Calu3 (cell line): ENCODE results near the gene GTPBP4. TPM values are rescaled to one million over a fixed set of nuclear protein-coding genes. Genes with fewer than 3 reads are reported as not detected.

Experiments used
- BruUV-seq: library from RNA; stranded (reverse); fragments of 400-500 nt; replicated peaks from 2 replicates; lab custom pipeline; 2021; lab: Mats Ljungman, UMichigan
- CTCF ChIA-PET: fragments of 300-600 bp; sonication (Branson Sonifier 250); formaldehyde crosslinking; loops from one replicate; lab custom pipeline; 2022; ENCODE audit warnings: antibody characterized with exemption; lab: Charles Lee
- DNase-seq: peaks from one replicate; pipeline ENCODE4 v3.0.0; 2022
- H3K27ac Mint-ChIP-seq: one replicate; pipeline ENCODE4 v1.8.0; 2022; ENCODE audit warnings: mixed read lengths; ENCODE audit not compliant: unreplicated experiment
- H3K27me3 Mint-ChIP-seq: one replicate; pipeline ENCODE4 v1.8.0; 2022; ENCODE audit warnings: mixed read lengths; ENCODE audit not compliant: unreplicated experiment
- H3K36me3 Mint-ChIP-seq: one replicate; pipeline ENCODE4 v1.8.0; 2022; ENCODE audit warnings: mild to moderate bottlenecking, moderate library complexity, mixed read lengths; ENCODE audit not compliant: insufficient read depth, unreplicated experiment
- H3K4me1 Mint-ChIP-seq: one replicate; pipeline ENCODE4 v1.8.0; 2022; ENCODE audit warnings: mild to moderate bottlenecking, low read depth, mixed read lengths; ENCODE audit not compliant: unreplicated experiment
- H3K4me3 Mint-ChIP-seq: one replicate; pipeline ENCODE4 v1.8.0; 2022; ENCODE audit warnings: mild to moderate bottlenecking, low read depth, moderate library complexity, mixed read lengths; ENCODE audit not compliant: unreplicated experiment
- H3K9me3 Mint-ChIP-seq: one replicate; pipeline ENCODE4 v1.8.0; 2022; ENCODE audit warnings: low read depth, mixed read lengths; ENCODE audit not compliant: unreplicated experiment
- intact Hi-C: fragments of 100-400 bp; cut with micrococcal nuclease; formaldehyde crosslinking; loops from one replicate; pipeline ENCODE4 v1.10.0; 2022; ENCODE audit not compliant: unreplicated experiment
- total RNA-seq: library from RNA; stranded (reverse); gene quantifications from 2 replicates; pipeline ENCODE4 v1.2.3, GENCODE V29; 2022
- TF ChIP-seq, protein P1 (sequence below): fragments of 200-600 bp; IDR thresholded peaks from one replicate; pipeline ENCODE4 v1.8.0; 2022; ENCODE audit warnings: antibody characterized with exemption; ENCODE audit not compliant: unreplicated experiment

Gene GTPBP4
- total RNA-seq, 1 experiment from 2014 or later, result 123 TPM

DNA sequence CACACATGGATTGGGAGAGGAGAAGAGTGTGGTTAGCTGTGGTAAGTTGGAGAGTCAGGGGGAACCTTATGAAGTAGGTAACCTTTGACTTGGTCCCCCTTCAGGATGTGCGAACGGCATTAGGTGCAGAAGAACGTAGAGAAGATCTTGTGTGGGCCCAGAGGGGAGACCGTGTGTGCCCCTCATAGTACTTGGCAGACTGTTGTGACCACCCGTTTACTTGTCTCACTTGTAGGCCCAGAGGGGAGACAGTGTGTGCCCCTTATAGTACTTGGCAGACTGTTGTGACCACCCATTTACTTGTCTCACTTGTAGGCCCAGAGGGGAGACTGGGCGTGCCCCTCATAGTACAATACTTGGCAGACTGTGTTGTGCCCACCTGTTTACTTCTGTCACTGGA is 2.6 kb downstream of the GTPBP4 start:
- no peak for DNase-seq

DNA sequence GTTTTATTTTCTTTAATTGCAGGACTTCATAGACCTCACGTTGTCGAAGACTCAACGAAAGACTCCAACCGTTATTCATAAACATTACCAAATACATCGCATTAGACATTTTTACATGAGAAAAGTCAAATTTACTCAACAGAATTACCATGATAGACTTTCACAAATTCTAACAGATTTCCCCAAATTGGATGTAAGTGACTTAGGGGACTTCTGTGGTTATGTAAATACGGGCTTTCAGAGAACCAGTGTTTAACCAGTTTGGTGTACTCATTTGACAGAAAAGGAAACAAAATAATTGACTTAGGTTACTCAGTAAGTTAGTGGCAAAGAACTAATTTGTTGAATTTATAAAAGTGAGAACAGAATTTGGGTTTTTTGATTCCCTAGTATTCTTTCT is 4.2 kb downstream of the GTPBP4 start:
- no peak overlapping the region for H3K27ac Mint-ChIP-seq
- no TSS peak for BruUV-seq
- H3K4me3 Mint-ChIP-seq, result no peak overlapping the region
- intact Hi-C loops, result no loop called here
- CTCF ChIA-PET, result no interaction called here
- H3K4me1 Mint-ChIP-seq, result peaks cover 25% of the 10 kb centered on the region
- H3K36me3 Mint-ChIP-seq, result peaks cover 84% of the 10 kb centered on the region
- TF ChIP-seq, protein P1, sequence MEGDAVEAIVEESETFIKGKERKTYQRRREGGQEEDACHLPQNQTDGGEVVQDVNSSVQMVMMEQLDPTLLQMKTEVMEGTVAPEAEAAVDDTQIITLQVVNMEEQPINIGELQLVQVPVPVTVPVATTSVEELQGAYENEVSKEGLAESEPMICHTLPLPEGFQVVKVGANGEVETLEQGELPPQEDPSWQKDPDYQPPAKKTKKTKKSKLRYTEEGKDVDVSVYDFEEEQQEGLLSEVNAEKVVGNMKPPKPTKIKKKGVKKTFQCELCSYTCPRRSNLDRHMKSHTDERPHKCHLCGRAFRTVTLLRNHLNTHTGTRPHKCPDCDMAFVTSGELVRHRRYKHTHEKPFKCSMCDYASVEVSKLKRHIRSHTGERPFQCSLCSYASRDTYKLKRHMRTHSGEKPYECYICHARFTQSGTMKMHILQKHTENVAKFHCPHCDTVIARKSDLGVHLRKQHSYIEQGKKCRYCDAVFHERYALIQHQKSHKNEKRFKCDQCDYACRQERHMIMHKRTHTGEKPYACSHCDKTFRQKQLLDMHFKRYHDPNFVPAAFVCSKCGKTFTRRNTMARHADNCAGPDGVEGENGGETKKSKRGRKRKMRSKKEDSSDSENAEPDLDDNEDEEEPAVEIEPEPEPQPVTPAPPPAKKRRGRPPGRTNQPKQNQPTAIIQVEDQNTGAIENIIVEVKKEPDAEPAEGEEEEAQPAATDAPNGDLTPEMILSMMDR, result no peak
- H3K27me3 Mint-ChIP-seq, result no peaks in the 10 kb centered on the region
- H3K9me3 Mint-ChIP-seq, result no peaks in the 10 kb centered on the region
- DNase-seq, result no peak

More for the DNA sequence above, 2.6 kb downstream of the GTPBP4 start:
- Mint-ChIP-seq H3K27ac (no peak overlapping the region), H3K36me3 (peaks cover 83% of the 10 kb centered on the region), H3K9me3 (no peaks in the 10 kb centered on the region), H3K27me3 (no peaks in the 10 kb centered on the region), H3K4me3 (peak overlapping the region; percentile 90), H3K4me1 (peaks cover 40% of the 10 kb centered on the region)
- intact Hi-C loops, result no loop called here
- no TSS peak for BruUV-seq
- CTCF ChIA-PET, result no interaction called here
- TF ChIP-seq, protein P1, result no peak

DNA sequence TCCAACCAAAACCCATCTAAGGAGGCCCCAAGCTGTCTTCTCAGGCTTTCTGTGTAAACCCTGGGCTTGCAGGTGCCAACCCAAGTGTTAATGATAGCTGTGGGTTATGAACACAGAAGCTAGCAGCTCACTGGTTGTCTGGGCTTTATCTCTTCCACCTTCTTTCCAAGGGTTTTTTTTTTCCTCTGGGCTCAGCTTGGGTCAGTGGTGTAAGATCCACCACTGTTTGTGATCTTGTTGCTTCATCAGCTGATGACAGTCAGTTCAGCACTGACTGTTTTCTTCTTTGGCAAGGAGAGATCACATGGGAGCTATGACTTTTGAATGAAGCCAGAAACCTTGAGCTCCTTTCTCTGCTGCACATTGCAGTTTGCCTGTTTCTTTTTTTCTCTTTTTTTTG is 4.6 kb downstream of the GTPBP4 start:
- no TSS peak for BruUV-seq
- no peak overlapping the region for H3K27ac Mint-ChIP-seq
- intact Hi-C loops, result no loop called here

DNA sequence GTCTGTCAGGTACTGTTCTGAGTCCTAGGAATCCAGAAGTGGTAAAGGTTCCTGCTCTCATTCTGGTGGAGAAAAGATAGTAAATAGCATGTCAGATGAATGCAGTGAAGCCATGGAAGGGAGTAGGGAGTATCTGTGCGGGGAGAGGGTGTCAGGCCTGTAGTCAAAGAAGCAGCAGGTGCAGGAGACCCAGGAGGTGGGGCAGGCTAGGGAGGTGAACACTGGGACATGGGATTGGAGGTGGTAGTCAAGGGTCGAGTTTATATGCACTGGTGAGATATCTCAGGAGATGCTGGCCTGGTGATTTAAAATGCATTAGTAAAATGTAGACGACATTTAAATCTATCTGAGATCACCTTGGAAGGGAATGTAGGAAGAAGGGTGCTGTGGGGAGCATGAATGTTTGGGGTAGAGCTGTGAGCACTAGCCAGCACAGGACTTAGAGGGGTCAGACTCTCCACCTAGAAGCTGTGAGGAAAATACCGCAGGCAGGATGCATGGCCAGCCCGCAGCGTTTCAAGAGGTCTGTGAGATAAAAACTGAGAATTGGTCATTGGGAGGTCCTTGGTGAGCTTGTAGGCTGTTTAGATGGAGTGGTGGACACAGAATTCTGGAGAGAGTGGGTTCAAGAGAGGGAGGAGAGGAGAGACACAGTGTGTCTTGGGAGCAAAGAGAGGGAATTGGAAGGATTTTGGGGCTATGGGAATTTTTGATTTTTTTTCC is 6.8 kb downstream of the GTPBP4 start:
- DNase-seq, result no peak

More for the DNA sequence above, 4.6 kb downstream of the GTPBP4 start:
- Mint-ChIP-seq H3K9me3 (no peaks in the 10 kb centered on the region), H3K36me3 (peaks cover 84% of the 10 kb centered on the region), H3K4me1 (peaks cover 25% of the 10 kb centered on the region), H3K27me3 (no peaks in the 10 kb centered on the region), H3K4me3 (no peak overlapping the region)
- DNase-seq, result no peak
- TF ChIP-seq, protein P1, result no peak
- CTCF ChIA-PET, result interaction anchor here (1.1 kb wide), 1 partner anchor 9 kb away, joined by 3 read pairs; no protein-coding TSS in a partner anchor

More for the DNA sequence above, 6.8 kb downstream of the GTPBP4 start:
- Mint-ChIP-seq H3K9me3 (no peaks in the 10 kb centered on the region), H3K27ac (peak overlapping the region; percentile 53), H3K27me3 (no peaks in the 10 kb centered on the region), H3K36me3 (peaks cover 84% of the 10 kb centered on the region), H3K4me3 (no peak overlapping the region), H3K4me1 (peaks cover 20% of the 10 kb centered on the region)
- TF ChIP-seq, protein P1, result no peak
- intact Hi-C loops, result no loop called here
- no TSS peak for BruUV-seq
- CTCF ChIA-PET, result no interaction called here
